ENCODE data around the gene TCERG1L. TPM values are rescaled to one million over a fixed set of nuclear protein-coding genes. Genes with fewer than 3 reads are reported as not detected.

TCERG1L gene
- total and polyA plus RNA-seq, 10 donors: 0.03 to 1.2 (median 0.30) TPM; not detected in 3

- no peaks in the 10 kb centered on the region for H3K36me3 ChIP-seq
- no peak for DNase-seq
- peaks cover 3 to 26% (median 23%) of the 10 kb centered on the region in 6 donors for H3K4me1 ChIP-seq
- H3K27me3 ChIP-seq (replicated peaks in 1 of 7): no peaks in the 10 kb centered on the region
- TF ChIP-seq POLR2AphosphoS5 (IDR thresholded peaks at IDR 0.05): no peak
- 80 to 91% (median 85%) methylated on average over 3 to 5 of the region's 5 CpGs for WGBS, 5 donors
- no peak overlapping the region for H3K27ac ChIP-seq
- H3K9me3 ChIP-seq: no peaks in the 10 kb centered on the region
- intact Hi-C loops (cut with DNase I; ENCODE audit: low total_unique reads): no loop called here
- no peak overlapping the region for H3K4me3 ChIP-seq
Observed at GRCh38 chr10:131086511-131086910, 225.0 kb downstream of the TCERG1L start.

DNA sequence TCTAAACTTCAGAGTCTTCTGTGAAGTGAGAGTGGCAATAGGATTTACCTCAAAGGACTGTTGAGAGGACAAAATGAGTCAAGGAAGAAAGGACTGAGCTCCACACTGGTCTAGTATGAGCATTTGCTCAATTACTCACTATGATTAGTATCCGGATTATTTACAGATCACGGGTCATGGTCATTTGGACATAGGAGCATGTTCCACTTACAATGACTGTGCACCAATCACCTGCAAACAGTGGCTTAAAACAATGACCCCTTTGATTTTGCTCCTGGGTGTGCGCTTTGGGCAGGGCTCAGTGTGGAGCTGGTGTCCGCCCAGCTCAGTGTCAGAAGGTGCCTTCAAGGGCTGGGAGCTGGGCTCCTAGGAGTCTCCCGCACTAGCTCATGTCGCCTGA lies 225.4 kb downstream of the TCERG1L start:
- Histone ChIP-seq H3K9me3 (no peaks in the 10 kb centered on the region), H3K36me3 (no peaks in the 10 kb centered on the region), H3K27ac (no peak overlapping the region), H3K4me3 (no peak overlapping the region), H3K27me3 (replicated peaks in 1 of 7) (no peaks in the 10 kb centered on the region), H3K4me1 (peaks cover 6 to 30% (median 25%) of the 10 kb centered on the region in 6 donors)
- no peak for TF ChIP-seq POLR2AphosphoS5 (IDR thresholded peaks at IDR 0.05)
- TF ChIP-seq, protein P1, sequence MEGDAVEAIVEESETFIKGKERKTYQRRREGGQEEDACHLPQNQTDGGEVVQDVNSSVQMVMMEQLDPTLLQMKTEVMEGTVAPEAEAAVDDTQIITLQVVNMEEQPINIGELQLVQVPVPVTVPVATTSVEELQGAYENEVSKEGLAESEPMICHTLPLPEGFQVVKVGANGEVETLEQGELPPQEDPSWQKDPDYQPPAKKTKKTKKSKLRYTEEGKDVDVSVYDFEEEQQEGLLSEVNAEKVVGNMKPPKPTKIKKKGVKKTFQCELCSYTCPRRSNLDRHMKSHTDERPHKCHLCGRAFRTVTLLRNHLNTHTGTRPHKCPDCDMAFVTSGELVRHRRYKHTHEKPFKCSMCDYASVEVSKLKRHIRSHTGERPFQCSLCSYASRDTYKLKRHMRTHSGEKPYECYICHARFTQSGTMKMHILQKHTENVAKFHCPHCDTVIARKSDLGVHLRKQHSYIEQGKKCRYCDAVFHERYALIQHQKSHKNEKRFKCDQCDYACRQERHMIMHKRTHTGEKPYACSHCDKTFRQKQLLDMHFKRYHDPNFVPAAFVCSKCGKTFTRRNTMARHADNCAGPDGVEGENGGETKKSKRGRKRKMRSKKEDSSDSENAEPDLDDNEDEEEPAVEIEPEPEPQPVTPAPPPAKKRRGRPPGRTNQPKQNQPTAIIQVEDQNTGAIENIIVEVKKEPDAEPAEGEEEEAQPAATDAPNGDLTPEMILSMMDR (IDR thresholded peaks at IDR 0.05 in 8 of 11, conservative IDR thresholded peaks at IDR 0.05 in 3 of 11): no peak
- TF ChIP-seq POLR2A (IDR thresholded peaks at IDR 0.05): no peak
- intact Hi-C loops (cut with DNase I; ENCODE audit: low total_unique reads): no loop called here
- peak; percentile 54 for DNase-seq
- WGBS, 5 donors: 88 to 97% (median 92%) methylated on average over 6 of the region's 6 CpGs

GRCh38 chr10:131085091-131085860 lies 226.2 kb downstream of the TCERG1L start:
- Histone ChIP-seq H3K4me3 (no peak overlapping the region), H3K27ac (no peak overlapping the region), H3K9me3 (no peaks in the 10 kb centered on the region), H3K4me1 (peaks cover 6 to 33% (median 26%) of the 10 kb centered on the region in 6 donors), H3K27me3 (replicated peaks in 1 of 7) (no peaks in the 10 kb centered on the region), H3K36me3 (no peaks in the 10 kb centered on the region)
- intact Hi-C loops (cut with DNase I; ENCODE audit: low total_unique reads): no loop called here
- TF ChIP-seq POLR2AphosphoS5 (IDR thresholded peaks at IDR 0.05) (no peak), POLR2A (IDR thresholded peaks at IDR 0.05) (no peak)
- TF ChIP-seq, protein P1 (IDR thresholded peaks at IDR 0.05 in 8 of 11, conservative IDR thresholded peaks at IDR 0.05 in 3 of 11): no peak
- DNase-seq: peak; percentile 69
- WGBS, 5 donors: 62 to 82% (median 69%) methylated on average over 21 of the region's 21 CpGs

- H3K4me1 ChIP-seq: peaks cover 6 to 33% (median 26%) of the 10 kb centered on the region in 6 donors
- WGBS, 5 donors: 71 to 92% (median 83%) methylated on average over 13 to 14 of the region's 14 CpGs
- intact Hi-C loops (cut with DNase I; ENCODE audit: low total_unique reads): no loop called here
- no peaks in the 10 kb centered on the region for H3K36me3 ChIP-seq
- H3K9me3 ChIP-seq: no peaks in the 10 kb centered on the region
- no peak for DNase-seq
- H3K27me3 ChIP-seq (replicated peaks in 1 of 7): no peaks in the 10 kb centered on the region
- H3K4me3 ChIP-seq: no peak overlapping the region
- H3K27ac ChIP-seq: no peak overlapping the region
- TF ChIP-seq, protein P1 (IDR thresholded peaks at IDR 0.05 in 8 of 11, conservative IDR thresholded peaks at IDR 0.05 in 3 of 11): no peak
- TF ChIP-seq POLR2A (IDR thresholded peaks at IDR 0.05): no peak
- TF ChIP-seq POLR2AphosphoS5 (IDR thresholded peaks at IDR 0.05): no peak
Observed at GRCh38 chr10:131084791-131085090, 226.8 kb downstream of the TCERG1L start.
